Karpas-422 (cell line): ENCODE measurements around the gene UGT3A2. TPM values are rescaled to one million over a fixed set of nuclear protein-coding genes. Genes with fewer than 3 reads are reported as not detected.

ENCODE experiments used
- DNase-seq: peaks from one replicate; pipeline ENCODE4 v3.0.0-alpha.2; 2015
- H2AFZ ChIP-seq: fragments of 200-600 bp; sonication (generic); 2 replicates; pipeline ENCODE4 v1.6.1; 2014; ENCODE audit warnings: antibody characterized with exemption, low read length, mixed read lengths
- H3K27ac ChIP-seq: fragments of 200-600 bp; sonication (generic); 2 replicates; pipeline ENCODE4 v1.5.1; 2014; ENCODE audit warnings: mild to moderate bottlenecking, low read length, moderate library complexity
- H3K27me3 ChIP-seq: fragments of 200-600 bp; sonication (generic); 2 replicates; pipeline ENCODE4 v1.6.1; 2014; ENCODE audit warnings: low read length, mixed read lengths
- H3K36me3 ChIP-seq: fragments of 200-600 bp; sonication (generic); 2 replicates; pipeline ENCODE4 v1.6.1; 2014; ENCODE audit warnings: low read length, mixed read lengths; ENCODE audit not compliant: insufficient read depth
- H3K4me1 ChIP-seq: fragments of 200-600 bp; sonication (generic); 2 replicates; pipeline ENCODE4 v1.6.1; 2014; ENCODE audit warnings: mild to moderate bottlenecking, low read length, mixed read lengths
- H3K4me2 ChIP-seq: fragments of 200-600 bp; sonication (generic); 2 replicates; pipeline ENCODE4 v1.6.1; 2014; ENCODE audit warnings: low read length, low read depth, mild to moderate bottlenecking; ENCODE audit not compliant: poor library complexity, severe bottlenecking
- H3K4me3 ChIP-seq: fragments of 200-600 bp; sonication (generic); 2 replicates; pipeline ENCODE4 v1.5.1; 2014; ENCODE audit warnings: mild to moderate bottlenecking, antibody characterized with exemption, low read length, mixed read lengths
- H3K79me2 ChIP-seq: fragments of 200-600 bp; sonication (generic); 2 replicates; pipeline ENCODE4 v1.6.1; 2014; ENCODE audit warnings: mild to moderate bottlenecking, low read length, mixed read lengths
- H3K9ac ChIP-seq: fragments of 200-600 bp; sonication (generic); 2 replicates; pipeline ENCODE4 v1.6.0; 2014; ENCODE audit warnings: low read length
- H3K9me2 ChIP-seq: fragments of 200-600 bp; sonication (generic), shearing (Covaris generic); replicated peaks from 2 replicates; pipeline ENCODE4 v1.6.0; 2014; ENCODE audit warnings: mild to moderate bottlenecking, low read length, moderate library complexity; ENCODE audit not compliant: insufficient read depth
- H3K9me3 ChIP-seq: fragments of 300-700, 200-600 bp; sonication (generic); 2 replicates; pipeline ENCODE4 v1.6.1; 2014; ENCODE audit warnings: low read length, mixed read lengths
- H4K20me1 ChIP-seq: fragments of 200-600 bp; sonication (generic); 2 replicates; pipeline ENCODE4 v1.6.1; 2014; ENCODE audit warnings: mild to moderate bottlenecking, antibody characterized with exemption, low read length, low read depth; ENCODE audit not compliant: insufficient read depth
- small RNA-seq: library from RNA; depleted of rRNA; stranded (forward); fragments of <200 nt; gene quantifications from one replicate; pipeline ENCODE3, GENCODE V24; 2014
- total RNA-seq: library from RNA; depleted of rRNA; stranded (reverse); fragments of >200 nt; shearing (Covaris generic); gene quantifications from 2 replicates; pipeline ENCODE4 v1.2.3, GENCODE V29; 2014; ENCODE audit warnings: low replicate concordance; rRNA removed

Gene UGT3A2
- total RNA-seq, 1 experiment from 2014 or later = not detected

- Histone ChIP-seq H3K27me3 (no peaks in the 10 kb centered on the region), H3K4me1 (no peaks in the 10 kb centered on the region), H3K9ac (no peak within 1 kb of the TSS), H3K27ac (no peak within 1 kb of the TSS), H3K4me3 (no peak within 1 kb of the TSS), H2AFZ (no peak within 1 kb of the TSS), H3K79me2 (no peaks in the 10 kb centered on the region), H3K9me3 (no peaks in the 10 kb centered on the region), H3K9me2 (no peaks in the 10 kb centered on the region), H3K4me2 (no peak within 1 kb of the TSS), H3K36me3 (no peaks in the 10 kb centered on the region), H4K20me1 (no peaks in the 10 kb centered on the region)
- DNase-seq = no peak
Observed at GRCh38 chr5:35990941-35991611, 75.6 kb downstream of the UGT3A2 start, which contains the start of gene UGT3A1. TSS of gene UGT3A1 (minus strand) at chr5:35991390. CDS start at chr5:35991240, 150 bp downstream.

GRCh38 chr5:35990520-35990919, 76.2 kb downstream of the UGT3A2 start:
- Histone ChIP-seq H3K4me2 (no peak overlapping the region), H3K9me2 (no peaks in the 10 kb centered on the region), H3K36me3 (no peaks in the 10 kb centered on the region), H3K79me2 (no peaks in the 10 kb centered on the region), H3K9ac (no peak overlapping the region), H4K20me1 (no peaks in the 10 kb centered on the region), H3K9me3 (no peaks in the 10 kb centered on the region), H3K27ac (no peak overlapping the region), H3K4me1 (no peaks in the 10 kb centered on the region), H3K27me3 (no peaks in the 10 kb centered on the region), H2AFZ (no peak overlapping the region), H3K4me3 (no peak overlapping the region)
- DNase-seq = no peak

GRCh38 chr5:35988529-35988928, 78.2 kb downstream of the UGT3A2 start:
- Histone ChIP-seq H3K36me3 (no peaks in the 10 kb centered on the region), H3K27me3 (no peaks in the 10 kb centered on the region), H3K9me3 (no peaks in the 10 kb centered on the region), H3K4me3 (no peak overlapping the region), H3K9me2 (no peaks in the 10 kb centered on the region), H3K4me2 (no peak overlapping the region), H3K79me2 (no peaks in the 10 kb centered on the region), H3K27ac (no peak overlapping the region), H3K9ac (no peak overlapping the region), H3K4me1 (no peaks in the 10 kb centered on the region), H4K20me1 (no peaks in the 10 kb centered on the region), H2AFZ (no peak overlapping the region)
- no peak for DNase-seq

GRCh38 chr5:35987776-35988175, 78.9 kb downstream of the UGT3A2 start:
- Histone ChIP-seq H3K27me3 (no peaks in the 10 kb centered on the region), H3K4me3 (no peak overlapping the region), H3K9ac (no peak overlapping the region), H3K9me2 (no peaks in the 10 kb centered on the region), H3K4me2 (no peak overlapping the region), H3K4me1 (no peaks in the 10 kb centered on the region), H4K20me1 (no peaks in the 10 kb centered on the region), H3K36me3 (no peaks in the 10 kb centered on the region), H3K9me3 (no peaks in the 10 kb centered on the region; the same call in 1 of the 2 replicates), H3K27ac (no peak overlapping the region), H3K79me2 (no peaks in the 10 kb centered on the region), H2AFZ (no peak overlapping the region)
- no peak for DNase-seq

Small RNAs within 50 kb of the gene (small RNA-seq; reads per million reads assigned to genes)
- gene AC016612.1 = not detected

Other genes with a start within 250 kb of the UGT3A2 start
- gene IL7R, start 210.0 kb downstream of the UGT3A2 start, total RNA-seq = not detected in 2 replicates
- gene CAPSL, start 128.3 kb downstream of the UGT3A2 start, total RNA-seq = not detected in 2 replicates
- not detected in 2 replicates for gene UGT3A1, start 75.5 kb downstream of the UGT3A2 start, total RNA-seq
- 27.8 and 41.2 TPM in 2 replicates for gene LMBRD2, start 85.0 kb upstream of the UGT3A2 start, total RNA-seq
- gene SKP2, start 85.2 kb upstream of the UGT3A2 start, total RNA-seq = 32.9 and 36.0 TPM in 2 replicates
- 33.2 and 36.9 TPM in 2 replicates for gene NADK2, start 175.0 kb upstream of the UGT3A2 start, total RNA-seq
- 0.18 and 0.22 TPM in 2 replicates for gene RANBP3L, start 235.0 kb upstream of the UGT3A2 start, total RNA-seq